GM12873 (cell line): Measurements from ENCODE around the gene KLHL17.

Experiments
- CTCF ChIP-seq: IDR thresholded peaks from 2 replicates; pipeline ENCODE4 v1.5.1; 2012; ENCODE audit warnings: low read depth, mild to moderate bottlenecking, moderate library complexity, low read length, control low read depth; ENCODE audit not compliant: insufficient read depth; ENCODE audit errors: missing control alignments

KLHL17 gene

GRCh38 chr1:924656-925560, 35.5 kb upstream of the KLHL17 start:
- TF ChIP-seq CTCF: no peak

- no peak for TF ChIP-seq CTCF
These were observed 34.6 kb upstream of the KLHL17 start for GRCh38 chr1:925561-926421.

GRCh38 chr1:927234-927633, 33.1 kb upstream of the KLHL17 start:
- no peak for TF ChIP-seq CTCF

GRCh38 chr1:927748-928147, 32.6 kb upstream of the KLHL17 start:
- no peak for TF ChIP-seq CTCF

- no peak for TF ChIP-seq CTCF
These were observed 31.3 kb upstream of the KLHL17 start for GRCh38 chr1:928825-929661.

GRCh38 chr1:929712-930632, 30.4 kb upstream of the KLHL17 start:
- TF ChIP-seq CTCF: no peak
